ENCODE measurements around the gene NDFIP2. TPM values are rescaled to one million over a fixed set of nuclear protein-coding genes. Genes with fewer than 3 reads are reported as not detected.

The NDFIP2 gene
- total and polyA plus RNA-seq, 2 donors (not counting 1 experiment from before 2014, with no cell fraction given): 0.12 to 1.0 TPM

- ATAC-seq (ENCODE audit: low read depth) (no peak), DNase-seq (no peak)
- Histone ChIP-seq H3K4me2 (replicated peaks; ENCODE audit: low read depth, low read length, poor library complexity, severe bottlenecking) (no peak overlapping the region), H3K4me1 (ENCODE audit: control insufficient read depth in 2 of 2, insufficient read depth in 2 of 2, low read length in 2 of 2) (no peaks in the 10 kb centered on the region), H4K20me1 (ENCODE audit: control insufficient read depth, insufficient read depth, low read length, poor library complexity, severe bottlenecking) (no peaks in the 10 kb centered on the region), H3K9me3 (ENCODE audit: control extremely low read depth in 1 of 3, control insufficient read depth in 2 of 3, insufficient read depth in 1 of 3, low read length in 2 of 3) (no peaks in the 10 kb centered on the region), H3K4me3 (ENCODE audit: control extremely low read depth in 1 of 5, extremely low read depth in 1 of 5, insufficient read depth in 1 of 5, low read depth in 2 of 5, low read length in 4 of 5) (no peak overlapping the region), H2AFZ (ENCODE audit: insufficient read depth, low read depth, low read length, poor library complexity, severe bottlenecking) (no peak overlapping the region), H3K27ac (ENCODE audit: low read length in 2 of 2) (no peak overlapping the region), H3K27me3 (replicated peaks in 1 of 4; ENCODE audit: control extremely low read depth in 1 of 4, control insufficient read depth in 3 of 4, insufficient read depth in 4 of 4, low read length in 3 of 4) (peaks cover 0 to 3% (median 0%) of the 10 kb centered on the region in 4 experiments), H3K79me2 (ENCODE audit: control insufficient read depth, insufficient read depth, low read length) (no peaks in the 10 kb centered on the region), H3K9ac (ENCODE audit: low read length) (no peak overlapping the region), H3K36me3 (replicated peaks in 1 of 2; ENCODE audit: control extremely low read depth in 1 of 2, control insufficient read depth in 1 of 2, extremely low read depth in 1 of 2, insufficient read depth in 2 of 2, low read length in 1 of 2) (no peaks in the 10 kb centered on the region)
- Mint-ChIP-seq H3K27me3 (peaks cover 3% of the 10 kb centered on the region), H3K27ac (no peak overlapping the region), H3K9me3 (ENCODE audit: insufficient read depth) (no peaks in the 10 kb centered on the region), H3K4me3 (no peak overlapping the region), H3K4me1 (no peaks in the 10 kb centered on the region)
- POLR2A ChIA-PET: no interaction called here
- CTCF ChIA-PET: interaction anchor here (0.9 to 1.1 kb wide), 2 partner anchors 10 to 79 kb away, joined by 3 read pairs; no protein-coding TSS in a partner anchor
- intact Hi-C loops (cut with micrococcal nuclease): no loop called here
- no peak for TF ChIP-seq CTCF (IDR thresholded peaks at IDR 0.05)
Observed at GRCh38 chr13:79503473-79504017, 22.6 kb downstream of the NDFIP2 start.

GRCh38 chr13:79508224-79508961 lies 27.4 kb downstream of the NDFIP2 start:
- intact Hi-C loops (cut with micrococcal nuclease): no loop called here
- DNase-seq: no peak
- Histone ChIP-seq H3K27me3 (replicated peaks in 1 of 4; ENCODE audit: control extremely low read depth in 1 of 4, control insufficient read depth in 3 of 4, insufficient read depth in 4 of 4, low read length in 3 of 4) (peaks cover 0 to 3% (median 0%) of the 10 kb centered on the region in 4 experiments), H3K9me3 (ENCODE audit: control extremely low read depth in 1 of 3, control insufficient read depth in 2 of 3, insufficient read depth in 1 of 3, low read length in 2 of 3) (no peaks in the 10 kb centered on the region), H3K36me3 (replicated peaks in 1 of 2; ENCODE audit: control extremely low read depth in 1 of 2, control insufficient read depth in 1 of 2, extremely low read depth in 1 of 2, insufficient read depth in 2 of 2, low read length in 1 of 2) (no peaks in the 10 kb centered on the region), H3K4me3 (ENCODE audit: control extremely low read depth in 1 of 5, extremely low read depth in 1 of 5, insufficient read depth in 1 of 5, low read depth in 2 of 5, low read length in 4 of 5) (no peak overlapping the region), H3K4me1 (ENCODE audit: control insufficient read depth in 2 of 2, insufficient read depth in 2 of 2, low read length in 2 of 2) (no peaks in the 10 kb centered on the region), H4K20me1 (ENCODE audit: control insufficient read depth, insufficient read depth, low read length, poor library complexity, severe bottlenecking) (no peaks in the 10 kb centered on the region), H3K79me2 (ENCODE audit: control insufficient read depth, insufficient read depth, low read length) (no peaks in the 10 kb centered on the region), H3K27ac (ENCODE audit: low read length in 2 of 2) (no peak overlapping the region), H3K9ac (ENCODE audit: low read length) (no peak overlapping the region), H2AFZ (ENCODE audit: insufficient read depth, low read depth, low read length, poor library complexity, severe bottlenecking) (no peak overlapping the region), H3K4me2 (replicated peaks; ENCODE audit: low read depth, low read length, poor library complexity, severe bottlenecking) (no peak overlapping the region)
- Mint-ChIP-seq H3K9me3 (ENCODE audit: insufficient read depth) (no peaks in the 10 kb centered on the region), H3K27me3 (no peaks in the 10 kb centered on the region), H3K27ac (no peak overlapping the region), H3K4me1 (no peaks in the 10 kb centered on the region), H3K4me3 (no peak overlapping the region)
- ChIA-PET CTCF (no interaction called here), POLR2A (no interaction called here)
- ATAC-seq (ENCODE audit: low read depth): no peak
- TF ChIP-seq CTCF (IDR thresholded peaks at IDR 0.05): no peak
- no CpG with 5 or more reads among the region's 6 CpGs for WGBS (ENCODE audit: insufficient coverage)
